ENCODE data around the gene OSMR.
"Not testable (repeated sequence)": the region's sequence is repeated elsewhere in the genome, so short reads cannot be mapped to it uniquely, and the experiment has no call there.

OSMR gene

DNA sequence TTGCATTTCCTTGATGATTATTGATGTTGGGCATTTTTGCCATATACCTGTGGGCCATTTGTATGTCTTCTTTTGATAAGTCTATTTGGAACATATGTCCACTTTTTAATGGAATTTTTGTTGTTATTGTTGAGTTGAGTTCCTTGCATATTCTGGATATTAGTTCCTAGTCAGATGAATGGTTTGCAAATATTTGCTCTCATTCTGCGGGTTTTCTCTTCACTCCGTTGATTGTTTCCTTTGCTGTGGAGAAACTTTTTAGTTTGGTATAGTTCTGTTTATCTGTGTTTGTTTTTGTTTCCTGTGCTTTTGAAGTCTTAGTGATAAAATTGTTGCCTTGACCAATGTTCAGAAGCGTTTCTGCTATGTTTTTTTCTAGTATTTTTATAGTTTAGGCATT, 13.0 kb downstream of the OSMR start:
- TF ChIP-seq ZFX (IDR thresholded peaks at IDR 0.05; ENCODE audit: borderline replicate concordance), result no peak
- TF ChIP-seq, protein P1, sequence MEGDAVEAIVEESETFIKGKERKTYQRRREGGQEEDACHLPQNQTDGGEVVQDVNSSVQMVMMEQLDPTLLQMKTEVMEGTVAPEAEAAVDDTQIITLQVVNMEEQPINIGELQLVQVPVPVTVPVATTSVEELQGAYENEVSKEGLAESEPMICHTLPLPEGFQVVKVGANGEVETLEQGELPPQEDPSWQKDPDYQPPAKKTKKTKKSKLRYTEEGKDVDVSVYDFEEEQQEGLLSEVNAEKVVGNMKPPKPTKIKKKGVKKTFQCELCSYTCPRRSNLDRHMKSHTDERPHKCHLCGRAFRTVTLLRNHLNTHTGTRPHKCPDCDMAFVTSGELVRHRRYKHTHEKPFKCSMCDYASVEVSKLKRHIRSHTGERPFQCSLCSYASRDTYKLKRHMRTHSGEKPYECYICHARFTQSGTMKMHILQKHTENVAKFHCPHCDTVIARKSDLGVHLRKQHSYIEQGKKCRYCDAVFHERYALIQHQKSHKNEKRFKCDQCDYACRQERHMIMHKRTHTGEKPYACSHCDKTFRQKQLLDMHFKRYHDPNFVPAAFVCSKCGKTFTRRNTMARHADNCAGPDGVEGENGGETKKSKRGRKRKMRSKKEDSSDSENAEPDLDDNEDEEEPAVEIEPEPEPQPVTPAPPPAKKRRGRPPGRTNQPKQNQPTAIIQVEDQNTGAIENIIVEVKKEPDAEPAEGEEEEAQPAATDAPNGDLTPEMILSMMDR (IDR thresholded peaks at IDR 0.05), result no peak
- no peak overlapping the region for H3K27ac ChIP-seq

DNA sequence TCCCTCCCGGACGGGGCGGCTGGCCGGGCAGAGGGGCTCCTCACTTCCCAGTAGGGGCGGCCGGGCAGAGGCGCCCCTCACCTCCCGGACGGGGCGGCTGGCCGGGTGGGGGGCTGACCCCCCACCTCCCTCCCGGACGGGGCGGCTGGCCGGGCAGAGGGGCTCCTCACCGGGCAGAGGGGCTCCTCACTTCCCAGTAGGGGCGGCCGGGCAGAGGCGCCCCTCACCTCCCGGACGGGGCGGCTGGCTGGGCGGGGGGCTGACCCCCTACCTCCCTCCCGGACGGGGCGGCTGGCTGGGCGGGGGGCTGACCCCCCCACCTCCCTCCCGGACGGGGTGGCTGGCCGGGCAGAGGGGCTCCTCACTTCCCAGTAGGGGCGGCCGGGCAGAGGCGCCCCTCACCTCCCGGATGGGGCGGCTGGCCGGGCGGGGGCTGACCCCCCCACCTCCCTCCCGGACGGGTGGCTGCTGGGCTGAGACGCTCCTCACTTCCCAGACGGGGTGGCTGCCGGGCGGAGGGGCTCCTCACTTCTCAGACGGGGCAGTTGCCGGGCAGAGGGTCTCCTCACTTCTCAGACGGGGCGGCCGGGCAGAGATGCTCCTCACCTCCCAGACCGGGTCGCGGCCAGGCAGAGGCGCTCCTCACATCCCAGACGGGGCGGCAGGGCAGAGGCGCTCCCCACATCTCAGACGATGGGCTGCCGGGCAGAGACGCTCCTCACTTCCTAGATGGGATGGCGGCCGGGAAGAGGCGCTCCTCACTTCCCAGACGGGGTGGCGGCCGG, 16.4 kb downstream of the OSMR start:
- H3K27ac ChIP-seq, result not testable (repeated sequence)

DNA sequence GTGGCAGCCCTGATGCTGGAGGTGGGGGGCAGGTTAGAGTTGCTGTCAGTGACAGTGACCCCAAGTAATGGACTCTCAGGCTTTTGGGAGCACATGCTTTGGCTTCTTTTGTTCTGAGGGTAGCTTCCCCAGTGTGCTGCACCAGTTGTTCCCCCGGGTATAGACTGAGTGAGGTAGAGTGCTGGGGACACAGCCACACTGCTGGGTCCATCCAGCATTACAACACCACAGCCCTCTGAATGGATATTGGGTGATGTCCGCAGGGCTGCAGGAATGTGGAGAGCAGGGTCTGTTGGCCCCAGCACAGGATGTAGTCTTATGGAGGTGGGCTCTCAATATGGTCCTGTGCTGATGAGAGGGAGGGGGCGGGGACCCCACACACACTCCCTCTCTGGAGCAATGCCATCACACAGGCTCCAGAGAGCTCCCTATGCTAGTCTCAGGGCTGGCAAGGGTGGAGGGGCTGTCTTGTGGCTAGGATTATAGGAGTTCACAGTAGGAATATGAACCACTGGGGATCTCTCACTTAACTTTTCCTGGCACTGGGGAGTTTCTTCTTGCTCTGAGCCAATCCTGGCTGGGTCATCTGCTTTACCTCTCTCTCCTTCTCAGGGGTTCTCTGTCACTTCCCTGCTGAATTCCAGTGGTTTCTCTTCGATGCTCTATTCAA, 20.7 kb downstream of the OSMR start:
- no peak for TF ChIP-seq ZFX (IDR thresholded peaks at IDR 0.05; ENCODE audit: borderline replicate concordance)
- TF ChIP-seq, protein P1 (IDR thresholded peaks at IDR 0.05), result no peak
- no peak overlapping the region for H3K27ac ChIP-seq

DNA sequence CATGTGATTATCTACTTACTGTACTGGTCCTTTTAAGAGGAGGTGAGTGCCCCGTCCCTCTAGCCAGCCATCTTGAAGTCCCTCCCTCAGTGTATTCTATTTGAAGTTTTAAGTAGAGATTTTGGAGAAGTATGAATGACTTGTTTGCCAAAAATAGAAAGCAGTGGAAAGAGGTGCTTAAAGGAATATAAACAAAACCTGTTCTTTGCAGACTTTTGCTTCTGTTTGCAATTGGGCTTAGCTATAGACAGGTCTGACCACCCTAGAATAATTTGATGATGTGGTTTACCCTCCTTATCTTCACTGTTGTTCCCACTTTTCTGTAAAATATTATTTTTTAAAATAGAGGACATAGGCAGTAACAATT, 21.2 kb downstream of the OSMR start:
- H3K27ac ChIP-seq, result no peak overlapping the region
- TF ChIP-seq, protein P1 (IDR thresholded peaks at IDR 0.05), result no peak
- no peak for TF ChIP-seq ZFX (IDR thresholded peaks at IDR 0.05; ENCODE audit: borderline replicate concordance)

DNA sequence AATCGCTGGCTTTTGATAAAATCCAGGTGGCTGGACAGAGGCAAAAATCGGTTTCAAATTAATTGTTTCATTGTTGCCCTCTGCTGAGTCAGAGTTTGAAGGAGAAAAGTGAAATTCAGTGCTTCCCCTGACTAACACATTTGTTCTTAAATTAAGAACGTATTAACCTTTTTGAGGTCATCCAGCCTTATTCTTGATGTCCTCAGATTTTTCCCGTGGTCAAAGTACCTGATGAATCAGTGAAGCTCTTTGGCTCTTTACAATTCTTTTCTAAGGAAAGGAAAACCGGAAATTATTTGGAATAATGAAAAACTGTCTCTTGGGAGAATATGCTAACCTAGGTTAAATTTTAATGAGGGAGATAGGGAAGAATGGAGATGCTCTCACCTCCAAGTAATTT, 21.6 kb downstream of the OSMR start:
- no peak overlapping the region for H3K27ac ChIP-seq
- TF ChIP-seq, protein P1 (IDR thresholded peaks at IDR 0.05), result no peak
- TF ChIP-seq ZFX (IDR thresholded peaks at IDR 0.05; ENCODE audit: borderline replicate concordance), result no peak

DNA sequence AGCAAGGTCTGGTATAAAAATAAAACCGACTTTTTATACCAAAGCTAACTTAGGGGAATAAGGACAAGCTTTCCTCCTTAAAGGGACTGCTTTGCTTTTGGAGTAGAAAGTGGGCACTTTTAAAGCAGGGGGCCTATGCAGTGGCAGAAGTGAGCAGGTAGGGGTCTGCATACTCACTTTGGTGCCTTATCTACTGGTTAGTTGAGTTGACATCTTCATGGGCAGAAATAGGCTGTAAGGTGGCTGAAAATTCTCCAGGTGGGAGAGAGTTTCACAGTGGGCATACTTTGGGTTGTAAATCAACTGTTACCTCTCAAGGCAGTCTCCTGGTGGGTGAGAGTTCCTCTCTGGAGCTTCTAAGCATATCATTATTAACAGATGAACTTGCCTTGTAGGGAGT, 24.8 kb downstream of the OSMR start:
- H3K27ac ChIP-seq, result no peak overlapping the region
- TF ChIP-seq ZFX (IDR thresholded peaks at IDR 0.05; ENCODE audit: borderline replicate concordance), result no peak
- TF ChIP-seq, protein P1 (IDR thresholded peaks at IDR 0.05), result no peak

DNA sequence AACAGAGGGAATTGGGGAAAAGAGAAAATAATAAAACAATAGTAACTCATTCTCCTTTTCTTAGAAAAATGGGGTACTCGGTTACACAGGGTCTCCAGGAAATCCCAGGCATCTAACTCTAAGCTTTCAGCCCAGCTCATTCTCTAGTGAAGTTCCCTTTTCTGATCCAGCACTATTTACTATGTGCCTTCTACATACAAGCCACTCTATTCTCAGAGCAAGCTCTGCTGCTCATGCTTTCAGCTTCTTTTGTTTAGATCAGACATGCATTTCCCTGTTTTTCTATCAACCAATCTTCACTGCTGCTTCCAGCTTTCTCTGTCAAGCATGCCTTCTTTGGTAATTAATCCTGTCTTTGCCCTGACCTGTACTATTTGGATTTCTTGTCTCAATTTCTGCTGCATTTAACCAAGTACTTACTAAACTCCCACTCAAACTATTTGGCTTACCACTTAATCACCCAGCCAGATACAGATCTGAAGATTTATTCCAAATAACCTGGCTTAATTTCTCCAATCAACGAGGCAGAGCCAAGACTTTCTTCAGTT, 25.3 kb downstream of the OSMR start:
- TF ChIP-seq, protein P1 (IDR thresholded peaks at IDR 0.05), result no peak
- TF ChIP-seq ZFX (IDR thresholded peaks at IDR 0.05; ENCODE audit: borderline replicate concordance), result no peak
- H3K27ac ChIP-seq, result no peak overlapping the region
